ENCODE data around the gene MAPRE3. TPM values are rescaled to one million over a fixed set of nuclear protein-coding genes. Genes with fewer than 3 reads are reported as not detected.

MAPRE3 gene
- 9.2 to 13.6 TPM (median 12.7 TPM) in 5 replicates for total RNA-seq (2022; extraction: Qiagen RNA extraction; ENCODE audit: low read depth)

DNA sequence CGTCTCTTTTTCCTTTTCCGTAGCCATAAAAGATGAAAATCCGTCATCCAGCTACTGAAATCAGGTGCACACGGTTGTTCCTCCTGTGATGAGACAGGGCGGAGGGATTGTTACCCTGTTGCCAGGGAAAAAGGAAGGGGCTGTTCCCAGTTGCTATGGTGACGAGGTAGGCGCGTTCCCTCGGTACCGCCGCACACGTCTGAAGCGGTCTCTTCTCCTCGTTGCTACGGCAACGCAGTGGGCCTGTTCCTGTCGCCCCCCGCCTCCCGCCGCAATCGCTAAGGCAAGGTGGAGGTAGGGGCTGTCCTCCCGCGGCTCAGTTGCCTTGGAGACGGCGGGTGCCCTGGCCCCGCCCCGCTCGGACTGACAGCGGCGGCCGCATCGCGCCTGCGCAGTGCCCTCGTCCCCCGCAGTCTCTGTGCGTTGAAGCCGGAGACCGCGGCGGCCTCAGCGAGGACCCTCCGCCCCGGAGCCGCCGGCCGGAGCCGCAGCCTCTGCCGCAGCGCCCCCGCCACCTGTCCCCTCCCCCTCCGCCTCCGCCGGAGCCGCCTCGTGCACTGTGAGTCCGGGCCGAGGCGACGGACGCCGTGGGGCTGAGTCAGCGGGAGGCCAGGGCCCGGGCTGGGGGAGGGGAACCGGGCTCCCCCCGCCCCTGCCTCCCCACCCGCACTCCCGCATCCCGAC, at the start of gene MAPRE3:
MAPRE3 (plus strand) TSS at position 394 of the 684 bp plus-strand sequence. CDS start 51,582 bp downstream, outside the sequence.

DNA sequence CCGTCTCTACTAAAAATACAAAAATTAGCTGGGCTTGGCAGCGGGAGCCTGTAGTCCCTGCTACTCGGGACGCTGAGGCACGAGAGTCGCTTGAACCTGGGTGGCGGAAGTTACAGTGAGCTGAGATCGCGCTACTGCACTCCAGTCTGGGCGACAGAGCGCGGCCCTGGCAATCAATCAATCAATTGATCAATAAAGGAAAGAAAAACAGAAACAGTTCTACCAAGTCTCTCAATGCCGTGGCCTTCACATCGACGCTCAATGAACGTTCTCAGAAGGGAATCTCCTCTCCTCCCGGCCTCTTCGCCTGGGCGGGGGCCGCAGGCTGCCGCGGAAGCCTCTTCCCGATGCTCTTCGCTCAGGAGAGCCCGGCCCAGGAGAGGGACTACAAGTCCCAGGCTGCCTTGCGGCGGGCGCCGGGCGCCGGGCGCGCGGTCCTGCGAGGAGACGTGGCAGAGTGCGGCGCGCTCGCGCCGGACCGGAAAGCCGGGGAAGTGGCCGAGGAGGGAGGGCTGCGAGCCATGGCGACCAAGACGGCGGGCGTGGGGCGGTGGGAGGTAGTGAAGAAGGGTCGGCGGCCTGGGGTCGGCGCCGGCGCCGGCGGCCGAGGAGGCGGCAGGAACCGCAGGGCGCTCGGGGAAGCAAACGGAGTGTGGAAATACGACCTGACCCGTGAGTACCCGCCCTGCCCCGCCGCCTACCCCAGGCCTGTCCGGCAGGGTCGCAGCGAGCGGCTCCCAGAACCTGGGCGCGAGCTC, 62.2 kb downstream of the MAPRE3 start, which contains the start of gene TMEM214:
TMEM214 (plus strand) TSS at position 471 of the 758 bp plus-strand sequence; CDS start at position 522, 51 bp downstream.

DNA sequence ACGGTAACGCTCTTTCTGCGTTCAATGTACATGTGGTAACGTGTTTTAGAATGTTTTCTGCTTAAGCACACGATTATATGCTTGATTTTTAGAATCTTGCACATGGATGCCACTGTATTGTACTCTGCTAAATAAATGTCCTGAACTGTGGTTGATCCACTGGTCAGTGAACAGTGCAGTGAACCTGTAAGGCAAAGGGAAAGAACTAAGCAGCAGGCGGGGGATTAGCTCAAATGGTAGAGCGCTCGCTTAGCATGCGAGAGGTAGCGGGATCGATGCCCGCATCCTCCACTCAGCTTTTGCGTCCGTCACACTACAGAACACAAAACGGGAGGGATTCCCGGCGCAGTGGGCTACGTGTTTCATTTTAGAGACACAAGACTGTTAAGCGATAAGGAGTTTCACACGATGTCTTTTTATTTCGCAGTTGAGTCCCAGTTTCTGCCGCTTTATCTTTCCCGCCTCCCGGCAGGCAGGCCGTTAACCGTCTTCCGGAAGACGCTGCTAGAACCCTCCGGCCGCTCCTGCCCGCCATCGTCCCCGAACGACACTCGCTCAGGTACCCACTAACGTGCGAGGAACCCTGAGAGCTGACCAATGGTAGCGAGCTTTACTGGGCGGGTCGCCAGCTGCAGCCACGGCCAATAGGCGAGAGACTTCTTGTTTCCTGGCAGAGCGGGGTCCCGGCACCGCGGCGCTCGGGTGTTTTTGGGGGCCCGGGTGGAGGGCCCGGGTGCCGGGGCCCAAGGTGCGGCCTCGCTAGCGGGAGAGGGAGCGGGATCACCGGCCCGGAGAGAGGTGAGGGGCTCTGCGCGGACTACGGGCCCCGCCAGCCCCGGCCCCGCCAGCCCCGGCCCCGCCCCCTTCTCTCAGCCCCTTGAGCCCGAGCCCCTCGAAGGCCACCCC, 80.8 kb downstream of the MAPRE3 start, which contains the start of gene AGBL5:
AGBL5 (plus strand) TSS at position 673 of the 906 bp plus-strand sequence. CDS start 1,291 bp downstream, outside the sequence.

DNA sequence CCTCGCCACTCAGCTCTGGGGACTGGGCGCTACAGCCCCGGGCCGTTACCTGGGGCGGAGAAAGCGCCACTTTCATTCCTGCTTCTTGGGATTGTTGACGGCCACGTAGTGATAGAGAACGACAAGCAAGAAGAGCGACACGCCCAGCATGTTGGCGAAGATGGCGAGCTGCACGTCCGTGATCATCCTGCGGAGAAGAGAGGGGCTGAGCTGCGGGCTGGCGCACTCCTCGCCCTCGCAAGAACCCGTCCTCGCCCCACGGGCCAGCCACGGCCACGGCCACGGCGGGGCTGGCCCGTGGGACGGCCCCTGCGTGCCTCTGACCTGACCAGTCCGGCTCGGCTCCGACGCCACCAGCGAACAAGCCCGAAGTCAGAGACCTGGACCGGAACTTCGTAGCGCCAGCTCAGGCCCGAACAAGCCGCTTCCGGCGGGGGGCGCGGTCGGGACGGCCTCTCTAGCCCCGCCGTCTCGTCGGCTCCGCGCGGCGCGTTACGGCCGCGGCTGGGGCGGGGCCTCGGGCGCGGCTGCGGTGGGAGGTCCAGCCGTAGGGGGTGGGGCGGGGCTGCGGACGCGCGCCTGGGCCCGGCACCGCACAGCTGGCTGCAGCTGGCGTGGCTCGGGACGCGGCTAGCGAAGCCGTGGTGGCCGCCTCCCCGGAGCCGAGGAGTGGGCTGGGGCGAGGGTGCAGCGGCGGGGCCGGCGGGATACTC, 101.0 kb downstream of the MAPRE3 start, which contains the start of gene OST4:
OST4 (minus strand) TSS at position 378 of the 713 bp plus-strand sequence.

Other genes with a start within 250 kb of the MAPRE3 start
- 30.8 to 39.4 TPM (median 38.7 TPM) in 5 replicates for gene SLC35F6, start 206.4 kb upstream of the MAPRE3 start, total RNA-seq (2022; extraction: Qiagen RNA extraction; ENCODE audit: low read depth)
- gene CENPA, start 184.6 kb upstream of the MAPRE3 start, total RNA-seq (2022; extraction: Qiagen RNA extraction; ENCODE audit: low read depth): 46.7 to 57.0 TPM (median 49.9 TPM) in 5 replicates
- 3.1 to 7.5 TPM (median 4.4 TPM) in 5 replicates for gene DPYSL5, start 122.5 kb upstream of the MAPRE3 start, total RNA-seq (2022; extraction: Qiagen RNA extraction; ENCODE audit: low read depth)
- gene TMEM214, start 62.3 kb downstream of the MAPRE3 start, total RNA-seq (2022; extraction: Qiagen RNA extraction; ENCODE audit: low read depth): 46.6 to 74.4 TPM (median 72.8 TPM) in 5 replicates
- 23.4 to 35.7 TPM (median 31.9 TPM) in 5 replicates for gene AGBL5, start 81.0 kb downstream of the MAPRE3 start, total RNA-seq (2022; extraction: Qiagen RNA extraction; ENCODE audit: low read depth)
- 550 to 647 TPM (median 575 TPM) in 5 replicates for gene OST4, start 101.0 kb downstream of the MAPRE3 start, total RNA-seq (2022; extraction: Qiagen RNA extraction; ENCODE audit: low read depth)
- gene EMILIN1, start 108.0 kb downstream of the MAPRE3 start, total RNA-seq (2022; extraction: Qiagen RNA extraction; ENCODE audit: low read depth): 0.34 to 0.64 TPM (median 0.43 TPM) in 5 replicates
- 7.5 to 10.4 TPM (median 9.1 TPM) in 5 replicates for gene KHK, start 116.1 kb downstream of the MAPRE3 start, total RNA-seq (2022; extraction: Qiagen RNA extraction; ENCODE audit: low read depth)
- 5.3 to 8.5 TPM (median 7.8 TPM) in 5 replicates for gene CGREF1, start 148.5 kb downstream of the MAPRE3 start, total RNA-seq (2022; extraction: Qiagen RNA extraction; ENCODE audit: low read depth)
- gene ABHD1, start 153.2 kb downstream of the MAPRE3 start, total RNA-seq (2022; extraction: Qiagen RNA extraction; ENCODE audit: low read depth): 0.87 to 2.4 TPM (median 1.3 TPM) in 5 replicates
- 38.6 to 67.3 TPM (median 64.4 TPM) in 5 replicates for gene PREB, start 164.0 kb downstream of the MAPRE3 start, total RNA-seq (2022; extraction: Qiagen RNA extraction; ENCODE audit: low read depth)
- not detected in 5 replicates for gene PRR30, start 168.8 kb downstream of the MAPRE3 start, total RNA-seq (2022; extraction: Qiagen RNA extraction; ENCODE audit: low read depth)
- not detected in 5 replicates for gene TCF23, start 178.4 kb downstream of the MAPRE3 start, total RNA-seq (2022; extraction: Qiagen RNA extraction; ENCODE audit: low read depth)
- 204 to 216 TPM (median 209 TPM) in 5 replicates for gene ATRAID, start 241.4 kb downstream of the MAPRE3 start, total RNA-seq (2022; extraction: Qiagen RNA extraction; ENCODE audit: low read depth)
- gene SLC5A6, start 241.6 kb downstream of the MAPRE3 start, total RNA-seq (2022; extraction: Qiagen RNA extraction; ENCODE audit: low read depth): 52.3 to 74.6 TPM (median 73.0 TPM) in 5 replicates
- 38.9 to 70.4 TPM (median 69.8 TPM) in 5 replicates for gene CAD, start 246.7 kb downstream of the MAPRE3 start, total RNA-seq (2022; extraction: Qiagen RNA extraction; ENCODE audit: low read depth)

All from A549 treated with ZK216348 at 1 μM for 4 hours (cell line).